GM18861 (cell line): Measurements from ENCODE around the gene NAALADL1.

Source experiments
- ATAC-seq: cut with Tn5 transposase; IDR thresholded peaks from one replicate; pipeline ENCODE4 v1.9.1; 2021; ENCODE audit not compliant: unreplicated experiment

The NAALADL1 gene

GRCh38 chr11:65058419-65059054 lies at the start of gene NAALADL1:
Gene NAALADL1 (minus strand): TSS chr11:65058553. CDS start chr11:65058521, 32 bp downstream.
- ATAC-seq, result no peak

GRCh38 chr11:65107751-65108468 lies 49.6 kb upstream of the NAALADL1 start:
- no peak for ATAC-seq

- ATAC-seq, result no peak
Measured at GRCh38 chr11:65107078-65107477, 48.7 kb upstream of the NAALADL1 start.

GRCh38 chr11:65104628-65105027 lies 46.3 kb upstream of the NAALADL1 start:
- no peak for ATAC-seq

- ATAC-seq, result no peak
Measured at GRCh38 chr11:65103476-65103875, 45.1 kb upstream of the NAALADL1 start.

- no peak for ATAC-seq
Measured at GRCh38 chr11:65102142-65103095, 44.1 kb upstream of the NAALADL1 start.

GRCh38 chr11:65100674-65101350 lies 42.5 kb upstream of the NAALADL1 start:
- no peak for ATAC-seq

GRCh38 chr11:65096926-65097325 lies 38.6 kb upstream of the NAALADL1 start:
- ATAC-seq, result no peak

GRCh38 chr11:65095974-65096806 lies 37.8 kb upstream of the NAALADL1 start, which contains the start of gene VPS51:
Gene VPS51 (plus strand): TSS chr11:65096214. CDS start chr11:65096251, 37 bp downstream.
- ATAC-seq, result peak; percentile 74

- ATAC-seq, result no peak
Measured at GRCh38 chr11:65095427-65095826, 37.1 kb upstream of the NAALADL1 start.

- ATAC-seq, result no peak
Measured at GRCh38 chr11:65090628-65091027, 32.3 kb upstream of the NAALADL1 start.

GRCh38 chr11:65089621-65090020 lies 31.3 kb upstream of the NAALADL1 start:
- no peak for ATAC-seq

GRCh38 chr11:65087827-65088226 lies 29.5 kb upstream of the NAALADL1 start:
- no peak for ATAC-seq

GRCh38 chr11:65087216-65087615 lies 28.9 kb upstream of the NAALADL1 start:
- ATAC-seq, result no peak

- ATAC-seq, result no peak
Measured at GRCh38 chr11:65086809-65087208, 28.5 kb upstream of the NAALADL1 start.

GRCh38 chr11:65085446-65085845 lies 27.1 kb upstream of the NAALADL1 start:
- no peak for ATAC-seq

- no peak for ATAC-seq
Measured at GRCh38 chr11:65084598-65085375, 26.4 kb upstream of the NAALADL1 start.

- peak; percentile 78 for ATAC-seq
Measured at GRCh38 chr11:65083834-65084597, 25.7 kb upstream of the NAALADL1 start, which contains the start of the genes CDCA5 and ZFPL1. Gene CDCA5 (minus strand): TSS chr11:65084040. CDS start chr11:65083978, 62 bp downstream. Gene ZFPL1 (plus strand): TSS chr11:65084222. CDS start chr11:65084699, 477 bp downstream.
